Natural killer cell (primary cell): ENCODE measurements around the gene PRR16. TPM values are rescaled to one million over a fixed set of nuclear protein-coding genes. Genes with fewer than 3 reads are reported as not detected.

Experiments
- ATAC-seq, 3 donors: fragments of 150-1000 bp in 2 of 3; fragments of 200-7000 bp in 1 of 3; cut with Tn5 transposase; 1 replicate in 1 of 3; 2 replicates in 2 of 3; pipeline ENCODE4 v1.10.0; 2021; ENCODE audit warnings: mild to moderate bottlenecking in 2 of 3, moderate library complexity in 2 of 3
- DNase-seq, 2 donors: peaks; one replicate each; pipeline versions ENCODE4 v3.0.0 to v3.0.0-alpha.2; 2013 to 2021; ENCODE audit warnings: mixed read lengths in 1 of 2
- H3K27ac ChIP-seq: one replicate; pipeline ENCODE4 v1.5.1; 2013; ENCODE audit warnings: mild to moderate bottlenecking, low read length
- H3K27me3 ChIP-seq: one replicate; pipeline ENCODE4 v1.6.1; 2013; ENCODE audit warnings: low read length; ENCODE audit not compliant: control insufficient read depth, insufficient read depth
- H3K36me3 ChIP-seq: one replicate; pipeline ENCODE4 v1.6.1; 2013; ENCODE audit warnings: low read length; ENCODE audit not compliant: control insufficient read depth, insufficient read depth
- H3K4me1 ChIP-seq: one replicate; pipeline ENCODE4 v1.6.1; 2013; ENCODE audit warnings: low read length; ENCODE audit not compliant: control insufficient read depth, insufficient read depth
- H3K4me3 ChIP-seq: one replicate; pipeline ENCODE4 v1.5.1; 2013; ENCODE audit warnings: low read length
- H3K9me3 ChIP-seq: one replicate; pipeline ENCODE4 v1.6.1; 2013; ENCODE audit warnings: low read length; ENCODE audit not compliant: control insufficient read depth, insufficient read depth
- H3K27ac Mint-ChIP-seq, 2 donors: one replicate each; pipeline ENCODE4 v1.8.0; 2022; ENCODE audit warnings: mild to moderate bottlenecking in 2 of 2, mixed read lengths in 2 of 2, moderate library complexity in 1 of 2
- H3K27me3 Mint-ChIP-seq, 2 donors: one replicate each; pipeline ENCODE4 v1.8.0; 2022; ENCODE audit warnings: low read depth in 2 of 2, mixed read lengths in 2 of 2
- H3K36me3 Mint-ChIP-seq: one replicate; pipeline ENCODE4 v1.8.0; 2022; ENCODE audit warnings: mixed read lengths
- H3K4me1 Mint-ChIP-seq, 2 donors: one replicate each; pipeline ENCODE4 v1.8.0; 2022; ENCODE audit warnings: mixed read lengths in 2 of 2
- H3K4me3 Mint-ChIP-seq: one replicate; pipeline ENCODE4 v1.8.0; 2022; ENCODE audit warnings: mild to moderate bottlenecking, moderate library complexity, mixed read lengths
- H3K9me3 Mint-ChIP-seq, 2 donors: one replicate each; pipeline ENCODE4 v1.8.0; 2022; ENCODE audit warnings: mixed read lengths in 2 of 2
- CTCF ChIP-seq: fragments of 200-600 bp; IDR thresholded peaks from one replicate; pipeline ENCODE4 v1.8.0; 2022; ENCODE audit warnings: antibody characterized with exemption
- WGBS: methylation state at CpG from one replicate; pipeline ENCODE4 v1.1.7; 2013; ENCODE audit warnings: missing lambda C conversion rate; ENCODE audit not compliant: insufficient coverage; 5-methylcytosine and 5-hydroxymethylcytosine counted together
- intact Hi-C: fragments of 100-400 bp; cut with micrococcal nuclease; formaldehyde crosslinking; loops from one replicate; pipeline ENCODE4 v1.14.2; 2022
- total RNA-seq, 4 donors: library from RNA; stranded (reverse); fragments of 120-200 nt in 1 of 4; gene quantifications; one replicate each; pipeline versions ENCODE4 v1.2.3 to v1.2.4, GENCODE V29; 2013 to 2022

PRR16 gene
- total RNA-seq, 3 donors from 2014 or later (not counting 1 experiment from before 2014, with no cell fraction given) = not detected

GRCh38 chr5:120476063-120476462, 12.0 kb downstream of the PRR16 start:
- Histone ChIP-seq H3K27me3 (no peaks in the 10 kb centered on the region), H3K9me3 (no peaks in the 10 kb centered on the region), H3K27ac (no peak overlapping the region), H3K36me3 (no peaks in the 10 kb centered on the region), H3K4me1 (no peaks in the 10 kb centered on the region), H3K4me3 (no peak overlapping the region)
- no peak for ATAC-seq
- Mint-ChIP-seq H3K4me3 (no peak overlapping the region), H3K27me3 (no peaks in the 10 kb centered on the region), H3K27ac (no peak overlapping the region), H3K9me3 (peaks cover 0 to 7% of the 10 kb centered on the region in 2 donors), H3K36me3 (no peaks in the 10 kb centered on the region), H3K4me1 (no peaks in the 10 kb centered on the region)
- intact Hi-C loops = no loop called here
- no peak for TF ChIP-seq CTCF
- 93% methylated on average over 1 of the region's 1 CpG for WGBS
- no peak for DNase-seq

DNA sequence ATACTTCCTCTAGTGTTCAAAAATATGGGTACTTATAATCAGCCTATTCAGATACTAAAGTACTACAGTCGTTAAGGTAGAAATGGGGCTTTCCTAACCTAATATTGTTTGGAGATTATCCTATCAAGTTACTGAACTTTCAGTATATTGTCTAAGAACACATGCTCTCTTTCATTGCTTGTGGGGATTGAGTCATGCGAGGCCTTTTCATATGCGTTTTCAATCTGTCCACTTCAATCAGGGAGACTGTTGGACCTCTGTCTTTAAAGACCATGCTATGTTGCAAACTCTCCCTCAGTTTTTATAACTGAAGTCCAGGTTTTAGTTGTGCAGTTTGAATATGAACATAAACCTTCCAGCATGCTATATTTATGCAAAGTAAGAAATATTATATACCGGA, 15.0 kb downstream of the PRR16 start:
- no peaks in the 10 kb centered on the region for H3K36me3 ChIP-seq

DNA sequence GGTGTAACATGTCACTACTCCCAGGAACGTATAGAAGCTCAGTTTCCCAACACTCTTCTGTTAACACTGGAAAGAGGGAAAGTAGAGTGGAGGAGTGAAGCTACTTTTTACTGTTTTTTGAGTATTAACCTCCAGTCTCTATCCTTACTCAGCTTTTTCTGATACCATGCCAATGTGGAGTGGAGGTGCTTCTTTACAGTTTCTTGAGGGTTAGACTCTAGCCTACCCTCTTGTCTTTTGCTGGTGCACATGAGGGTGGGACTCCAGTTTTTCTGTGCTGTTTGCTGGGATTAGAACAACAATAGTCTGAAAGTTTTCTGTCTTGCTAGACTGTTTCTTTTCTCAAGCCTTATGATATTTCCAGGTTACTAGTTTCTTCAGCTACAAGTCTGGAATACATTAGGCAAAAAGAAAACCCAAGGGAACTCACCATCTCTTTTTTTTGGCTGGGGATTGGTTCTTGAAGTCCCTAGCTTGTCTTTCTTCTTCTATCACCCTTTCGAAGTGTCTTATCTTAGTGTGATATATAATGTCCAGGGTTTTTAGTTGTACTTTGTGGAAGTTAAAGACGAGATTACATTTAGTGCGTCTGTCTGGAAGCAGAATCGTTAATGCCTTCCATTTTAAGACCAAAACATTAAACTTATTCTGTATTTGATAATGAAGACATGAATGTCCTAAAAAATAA, 35.9 kb downstream of the PRR16 start:
- DNase-seq (no peak), ATAC-seq (no peak)
- TF ChIP-seq CTCF = no peak
- Histone ChIP-seq H3K4me1 (no peaks in the 10 kb centered on the region), H3K9me3 (no peaks in the 10 kb centered on the region), H3K36me3 (no peaks in the 10 kb centered on the region), H3K27ac (no peak overlapping the region), H3K4me3 (no peak overlapping the region), H3K27me3 (no peaks in the 10 kb centered on the region)
- Mint-ChIP-seq H3K27me3 (no peaks in the 10 kb centered on the region), H3K27ac (no peak overlapping the region), H3K4me3 (no peak overlapping the region), H3K9me3 (peaks cover 8 to 12% of the 10 kb centered on the region in 2 donors), H3K4me1 (no peaks in the 10 kb centered on the region), H3K36me3 (no peaks in the 10 kb centered on the region)
- WGBS = 94% methylated on average over 3 of the region's 5 CpGs
- intact Hi-C loops = no loop called here

More for the DNA sequence above, 15.0 kb downstream of the PRR16 start:
- H3K4me3 ChIP-seq = no peak overlapping the region
- Mint-ChIP-seq H3K4me1 (no peaks in the 10 kb centered on the region), H3K27ac (no peak overlapping the region), H3K9me3 (peaks cover 0 to 6% of the 10 kb centered on the region in 2 donors), H3K4me3 (no peak overlapping the region), H3K27me3 (no peaks in the 10 kb centered on the region), H3K36me3 (no peaks in the 10 kb centered on the region)
- ATAC-seq (no peak), DNase-seq (no peak)
- intact Hi-C loops = no loop called here
- H3K4me1 ChIP-seq = no peaks in the 10 kb centered on the region
- WGBS = 92% methylated on average over 2 of the region's 4 CpGs
- TF ChIP-seq CTCF = no peak
- no peaks in the 10 kb centered on the region for H3K27me3 ChIP-seq
- H3K9me3 ChIP-seq = no peaks in the 10 kb centered on the region
- H3K27ac ChIP-seq = no peak overlapping the region

DNA sequence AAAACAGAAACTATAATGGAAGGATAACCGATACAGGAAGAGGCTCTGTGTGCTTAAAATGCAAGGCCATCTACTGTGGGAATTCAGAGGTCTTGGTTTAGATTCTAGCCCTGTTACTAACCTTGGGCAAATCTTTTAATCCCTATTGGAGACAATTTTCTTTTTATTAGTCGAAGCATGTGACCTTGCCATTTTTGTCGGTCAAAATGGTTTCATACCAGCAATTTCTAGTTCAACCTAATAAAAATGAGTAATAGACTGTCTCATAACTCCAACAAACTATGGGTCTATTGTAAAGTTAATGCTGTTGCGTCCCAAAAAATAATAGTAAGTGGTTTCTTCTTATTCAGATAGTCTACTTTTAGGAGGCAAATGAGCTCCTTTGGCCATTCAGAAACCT, 38.4 kb downstream of the PRR16 start:
- intact Hi-C loops = no loop called here
- no peaks in the 10 kb centered on the region for H3K36me3 ChIP-seq
- Mint-ChIP-seq H3K27ac (no peak overlapping the region), H3K27me3 (no peaks in the 10 kb centered on the region), H3K9me3 (peaks cover 8 to 12% of the 10 kb centered on the region in 2 donors), H3K36me3 (no peaks in the 10 kb centered on the region), H3K4me1 (no peaks in the 10 kb centered on the region), H3K4me3 (no peak overlapping the region)
- ATAC-seq = no peak
- no peak overlapping the region for H3K4me3 ChIP-seq
- no peak for TF ChIP-seq CTCF
- DNase-seq = no peak
- no peaks in the 10 kb centered on the region for H3K9me3 ChIP-seq
- no peak overlapping the region for H3K27ac ChIP-seq
- no peaks in the 10 kb centered on the region for H3K27me3 ChIP-seq
- WGBS = 97% methylated on average over 3 of the region's 4 CpGs
- H3K4me1 ChIP-seq = no peaks in the 10 kb centered on the region
